Breast epithelium (tissue), 4 donors: ENCODE results near the gene TPGS2. TPM values are rescaled to one million over a fixed set of nuclear protein-coding genes. Genes with fewer than 3 reads are reported as not detected.

Experiments used
- DNase-seq, 2 donors: peaks; one replicate each; pipeline ENCODE4 v3.0.0-alpha.2; 2019; ENCODE audit warnings: low spot score in 2 of 2
- H3K27ac ChIP-seq, 2 donors: fragments of 200-600 bp; sonication (generic) in 1 of 2; one replicate each; pipeline ENCODE4 v1.5.1; 2016 to 2019; ENCODE audit warnings: mild to moderate bottlenecking in 1 of 2
- H3K27me3 ChIP-seq, 2 donors: fragments of 200-600 bp; sonication (generic) in 1 of 2; one replicate each; pipeline versions ENCODE4 v1.5.1 to v1.6.0; 2017 to 2019; ENCODE audit warnings: control low read depth in 1 of 2, mild to moderate bottlenecking in 1 of 2
- H3K36me3 ChIP-seq: fragments of 200-600 bp; one replicate; pipeline ENCODE4 v1.5.1; 2019
- H3K4me1 ChIP-seq, 2 donors: fragments of 200-600 bp; sonication (generic); one replicate each; pipeline ENCODE4 v1.5.1; 2016 to 2019; ENCODE audit warnings: control low read depth in 1 of 2
- H3K4me3 ChIP-seq, 3 donors: fragments of 200-600 bp; sonication (generic); 1 replicate in 2 of 3; 2 replicates in 1 of 3; pipeline ENCODE4 v1.5.1; 2016 to 2019; ENCODE audit warnings: mild to moderate bottlenecking in 3 of 3, moderate library complexity in 2 of 3
- H3K9me3 ChIP-seq, 2 donors: fragments of 200-600 bp; sonication (generic) in 1 of 2; one replicate each; pipeline ENCODE4 v1.5.1; 2016 to 2019; ENCODE audit warnings: control low read depth in 1 of 2
- CTCF ChIP-seq, 3 donors: fragments of 450-650 bp; IDR thresholded peaks; one replicate each; pipeline ENCODE4 v1.5.1; 2016 to 2017; ENCODE audit warnings: antibody characterized with exemption in 3 of 3, mild to moderate bottlenecking in 3 of 3, moderate library complexity in 3 of 3
- POLR2A ChIP-seq: fragments of 450-650 bp; IDR thresholded peaks from one replicate; pipeline ENCODE4 v1.6.1; 2016; ENCODE audit warnings: antibody characterized with exemption, mild to moderate bottlenecking, moderate library complexity
- POLR2AphosphoS5 ChIP-seq, 3 donors: sonication (generic); formaldehyde crosslinking; IDR thresholded peaks; one replicate each; pipeline ENCODE4 v1.6.1; 2017; ENCODE audit warnings: antibody characterized with exemption in 3 of 3
- intact Hi-C: fragments of 100-400 bp; cut with DNase I; formaldehyde crosslinking; loops from one replicate; pipeline ENCODE4 v1.15.1; 2023; ENCODE audit warnings: low total_unique reads
- total RNA-seq, 3 donors: library from RNA; depleted of rRNA; stranded (reverse); fragments of >200 nt; gene quantifications; one replicate each; pipeline ENCODE4 v1.1.0, GENCODE V29; 2016

TPGS2 gene
- total RNA-seq, 3 donors from 2014 or later: 70.8 to 98.7 (median 91.8) TPM

GRCh38 chr18:36762074-36762473 lies 66.7 kb downstream of the TPGS2 start:
- Histone ChIP-seq H3K27ac (no peak overlapping the region), H3K27me3 (no peaks in the 10 kb centered on the region), H3K9me3 (no peaks in the 10 kb centered on the region), H3K36me3 (no peaks in the 10 kb centered on the region), H3K4me1 (no peaks in the 10 kb centered on the region), H3K4me3 (no peak overlapping the region)
- intact Hi-C loops: no loop called here
- no peak for DNase-seq
- TF ChIP-seq CTCF (IDR thresholded peaks at IDR 0.05) (no peak), POLR2A (no peak), POLR2AphosphoS5 (IDR thresholded peaks at IDR 0.05) (no peak)

DNA sequence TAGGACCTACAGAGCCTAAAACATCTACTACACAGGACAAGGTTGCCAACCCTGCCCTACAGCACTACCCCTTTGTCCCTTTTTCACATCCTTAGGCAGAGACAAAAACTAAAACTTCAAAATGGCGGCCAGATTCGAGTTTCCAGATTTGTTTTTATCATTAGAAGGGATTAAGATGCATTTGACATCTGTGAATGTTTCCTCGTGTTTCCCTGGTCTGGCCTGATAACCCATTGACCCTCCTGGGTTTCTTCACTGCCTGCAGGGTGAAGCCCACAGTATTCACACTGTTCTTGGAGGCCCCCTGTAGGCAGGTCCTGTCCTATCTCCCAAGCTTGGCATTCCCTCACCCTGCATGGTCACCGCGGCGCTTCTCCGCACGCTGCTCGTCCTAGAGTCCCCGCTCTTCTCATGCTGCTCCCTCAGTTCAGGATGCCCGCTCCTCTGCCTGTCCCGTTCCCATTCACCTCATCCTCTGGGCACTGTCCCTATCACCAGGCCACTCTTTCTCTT lies 67.6 kb downstream of the TPGS2 start:
- no peak overlapping the region for H3K4me3 ChIP-seq
- no peaks in the 10 kb centered on the region for H3K9me3 ChIP-seq
- intact Hi-C loops: no loop called here
- no peaks in the 10 kb centered on the region for H3K4me1 ChIP-seq
- no peak overlapping the region for H3K27ac ChIP-seq
- DNase-seq: no peak
- TF ChIP-seq POLR2AphosphoS5 (IDR thresholded peaks at IDR 0.05): no peak
- TF ChIP-seq CTCF (IDR thresholded peaks at IDR 0.05): no peak
- TF ChIP-seq POLR2A: no peak
- H3K36me3 ChIP-seq: no peaks in the 10 kb centered on the region
- no peaks in the 10 kb centered on the region for H3K27me3 ChIP-seq

DNA sequence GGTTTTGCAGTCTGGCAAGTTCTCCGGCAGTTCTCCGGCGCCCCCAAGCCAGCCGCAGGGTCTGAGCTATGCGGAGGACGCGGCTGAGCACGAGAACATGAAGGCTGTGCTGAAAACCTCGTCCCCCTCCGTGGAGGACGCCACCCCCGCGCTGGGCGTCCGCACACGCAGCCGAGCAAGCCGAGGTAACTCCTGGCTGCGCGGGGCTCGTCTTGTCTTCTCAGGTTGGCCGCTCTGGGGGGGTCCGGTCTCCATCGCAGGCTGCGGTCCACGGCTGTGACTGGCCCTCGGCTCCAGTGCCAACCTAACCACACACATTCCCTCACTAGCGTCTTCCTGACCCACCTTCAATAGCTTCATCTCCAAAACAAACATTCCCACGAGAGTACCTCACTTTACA lies 68.2 kb downstream of the TPGS2 start:
- no peak for TF ChIP-seq CTCF (IDR thresholded peaks at IDR 0.05)
- no peak for TF ChIP-seq POLR2A
- TF ChIP-seq POLR2AphosphoS5 (IDR thresholded peaks at IDR 0.05): no peak
- Histone ChIP-seq H3K4me3 (no peak overlapping the region), H3K27ac (no peak overlapping the region), H3K9me3 (no peaks in the 10 kb centered on the region), H3K4me1 (no peaks in the 10 kb centered on the region), H3K27me3 (no peaks in the 10 kb centered on the region), H3K36me3 (no peaks in the 10 kb centered on the region)
- no peak for DNase-seq
- intact Hi-C loops: no loop called here

- TF ChIP-seq POLR2AphosphoS5 (IDR thresholded peaks at IDR 0.05) (no peak), CTCF (IDR thresholded peaks at IDR 0.05) (no peak), POLR2A (no peak)
Observed at GRCh38 chr18:36759167-36759776, 69.5 kb downstream of the TPGS2 start.

GRCh38 chr18:36758623-36759022 lies 70.2 kb downstream of the TPGS2 start:
- intact Hi-C loops: no loop called here

More at GRCh38 chr18:36759167-36759776, 69.5 kb downstream of the TPGS2 start:
- H3K4me1 ChIP-seq: no peaks in the 10 kb centered on the region
- intact Hi-C loops: no loop called here
- no peaks in the 10 kb centered on the region for H3K36me3 ChIP-seq
- H3K4me3 ChIP-seq: no peak overlapping the region
- H3K27me3 ChIP-seq: no peaks in the 10 kb centered on the region
- no peak for DNase-seq
- no peaks in the 10 kb centered on the region for H3K9me3 ChIP-seq
- H3K27ac ChIP-seq: no peak overlapping the region

More at GRCh38 chr18:36758623-36759022, 70.2 kb downstream of the TPGS2 start:
- TF ChIP-seq POLR2A: no peak
- no peak for TF ChIP-seq POLR2AphosphoS5 (IDR thresholded peaks at IDR 0.05)
- no peak for TF ChIP-seq CTCF (IDR thresholded peaks at IDR 0.05)
- Histone ChIP-seq H3K4me1 (no peaks in the 10 kb centered on the region), H3K27ac (peak overlapping the region in 1 of 2 donors; percentile 7), H3K36me3 (no peaks in the 10 kb centered on the region), H3K27me3 (no peaks in the 10 kb centered on the region), H3K4me3 (no peak overlapping the region), H3K9me3 (no peaks in the 10 kb centered on the region)
- DNase-seq: no peak
